Measurements from ENCODE around the gene TAX1BP1.
"Not testable (repeated sequence)": the region's sequence is repeated elsewhere in the genome, so short reads cannot be mapped to it uniquely, and the experiment has no call there.

Gene TAX1BP1

GRCh38 chr7:27836536-27836935, 96.6 kb downstream of the TAX1BP1 start:
- FAIRE-seq: no peak
- DNase-seq (ENCODE audit: extremely low spot score, insufficient read length, low read depth): no peak

- DNase-seq (ENCODE audit: extremely low spot score, insufficient read length, low read depth): no peak
- no peak for FAIRE-seq
Measured at GRCh38 chr7:27839099-27839498, 99.1 kb downstream of the TAX1BP1 start.

GRCh38 chr7:27840313-27840712, 100.4 kb downstream of the TAX1BP1 start:
- FAIRE-seq (no peak), DNase-seq (ENCODE audit: extremely low spot score, insufficient read length, low read depth) (no peak)

GRCh38 chr7:27840760-27841364, 100.9 kb downstream of the TAX1BP1 start:
- DNase-seq (ENCODE audit: extremely low spot score, insufficient read length, low read depth): no peak
- no peak for FAIRE-seq

GRCh38 chr7:27842094-27842692, 102.2 kb downstream of the TAX1BP1 start:
- DNase-seq (ENCODE audit: extremely low spot score, insufficient read length, low read depth): no peak
- FAIRE-seq: no peak

- FAIRE-seq: no peak
- no peak for DNase-seq (ENCODE audit: extremely low spot score, insufficient read length, low read depth)
Measured at GRCh38 chr7:27842851-27843250, 102.9 kb downstream of the TAX1BP1 start.

GRCh38 chr7:27843584-27844305, 103.8 kb downstream of the TAX1BP1 start:
- FAIRE-seq (no peak), DNase-seq (ENCODE audit: extremely low spot score, insufficient read length, low read depth) (no peak)

GRCh38 chr7:27846388-27846787, 106.4 kb downstream of the TAX1BP1 start:
- DNase-seq (ENCODE audit: extremely low spot score, insufficient read length, low read depth) (no peak), FAIRE-seq (no peak)

GRCh38 chr7:27850531-27850930, 110.6 kb downstream of the TAX1BP1 start:
- DNase-seq (ENCODE audit: extremely low spot score, insufficient read length, low read depth) (no peak), FAIRE-seq (no peak)

- DNase-seq (ENCODE audit: extremely low spot score, insufficient read length, low read depth); FAIRE-seq: not testable (repeated sequence)
Measured at GRCh38 chr7:27856703-27857485, 116.9 kb downstream of the TAX1BP1 start.

GRCh38 chr7:27860800-27861199, 120.8 kb downstream of the TAX1BP1 start:
- no peak for FAIRE-seq
- DNase-seq (ENCODE audit: extremely low spot score, insufficient read length, low read depth): no peak

- no peak for FAIRE-seq
- no peak for DNase-seq (ENCODE audit: extremely low spot score, insufficient read length, low read depth)
Measured at GRCh38 chr7:27861747-27862146, 121.8 kb downstream of the TAX1BP1 start.

GRCh38 chr7:27863880-27864279, 123.9 kb downstream of the TAX1BP1 start:
- FAIRE-seq: no peak
- DNase-seq (ENCODE audit: extremely low spot score, insufficient read length, low read depth): no peak

- DNase-seq (ENCODE audit: extremely low spot score, insufficient read length, low read depth) (no peak), FAIRE-seq (no peak)
Measured at GRCh38 chr7:27866256-27866655, 126.3 kb downstream of the TAX1BP1 start.

- DNase-seq (ENCODE audit: extremely low spot score, insufficient read length, low read depth) (no peak), FAIRE-seq (no peak)
Measured at GRCh38 chr7:27866828-27867672, 127.1 kb downstream of the TAX1BP1 start.

- DNase-seq (ENCODE audit: extremely low spot score, insufficient read length, low read depth) (no peak), FAIRE-seq (no peak)
Measured at GRCh38 chr7:27868131-27868550, 128.2 kb downstream of the TAX1BP1 start.

GRCh38 chr7:27869056-27869455, 129.1 kb downstream of the TAX1BP1 start:
- FAIRE-seq: no peak

GRCh38 chr7:27870595-27870994, 130.6 kb downstream of the TAX1BP1 start:
- DNase-seq (ENCODE audit: extremely low spot score, insufficient read length, low read depth) (no peak), FAIRE-seq (no peak)

More at GRCh38 chr7:27869056-27869455, 129.1 kb downstream of the TAX1BP1 start:
- no peak for DNase-seq (ENCODE audit: extremely low spot score, insufficient read length, low read depth)

- no peak for DNase-seq (ENCODE audit: extremely low spot score, insufficient read length, low read depth)
- FAIRE-seq: no peak
Measured at GRCh38 chr7:27871086-27871485, 131.1 kb downstream of the TAX1BP1 start.

GRCh38 chr7:27871866-27872265, 131.9 kb downstream of the TAX1BP1 start:
- FAIRE-seq (no peak), DNase-seq (ENCODE audit: extremely low spot score, insufficient read length, low read depth) (no peak)

Measured in GM18507 (cell line).